Suppressor macrophage (primary cell): Measurements from ENCODE around the gene BZW2.
"Not testable (repeated sequence)": the region's sequence is repeated elsewhere in the genome, so short reads cannot be mapped to it uniquely, and the experiment has no call there.

ENCODE experiments used
- DNase-seq, 4 experiments: peaks; one replicate each; pipeline ENCODE4 v3.0.0-alpha.2; 2020 to 2022

BZW2 gene

DNA sequence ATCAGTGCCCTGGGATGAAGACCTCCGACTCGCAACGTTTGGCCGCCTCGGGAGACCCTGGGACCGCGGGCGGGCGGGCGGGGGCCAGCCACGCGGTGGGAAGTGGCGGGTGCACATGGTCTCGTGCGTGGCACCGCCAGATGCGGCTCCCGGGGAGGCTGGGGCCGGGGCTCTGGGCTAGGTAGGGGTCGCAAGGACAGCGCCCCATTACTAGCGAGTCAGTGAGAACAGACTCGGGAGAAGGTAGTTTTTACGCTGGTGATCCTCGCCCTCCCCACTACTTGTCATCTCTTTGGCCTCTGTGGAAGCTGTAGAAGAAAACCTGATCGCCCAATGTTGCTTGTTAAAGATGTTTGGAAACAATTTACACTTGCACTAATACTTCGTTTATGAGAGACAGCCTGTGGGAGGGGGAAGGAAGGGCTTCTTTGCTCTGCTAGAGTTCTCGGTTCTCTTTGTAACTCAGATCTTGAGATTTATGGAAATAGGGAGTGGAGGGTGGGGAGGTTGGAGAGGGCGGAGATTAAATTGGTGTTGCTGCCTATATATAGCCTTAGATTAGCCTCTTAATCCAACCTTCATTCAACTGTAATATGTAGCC lies 591 bp downstream of the BZW2 start:
- peak in 3 of 4 experiments; percentile 19 to 45 (median 30) for DNase-seq

DNA sequence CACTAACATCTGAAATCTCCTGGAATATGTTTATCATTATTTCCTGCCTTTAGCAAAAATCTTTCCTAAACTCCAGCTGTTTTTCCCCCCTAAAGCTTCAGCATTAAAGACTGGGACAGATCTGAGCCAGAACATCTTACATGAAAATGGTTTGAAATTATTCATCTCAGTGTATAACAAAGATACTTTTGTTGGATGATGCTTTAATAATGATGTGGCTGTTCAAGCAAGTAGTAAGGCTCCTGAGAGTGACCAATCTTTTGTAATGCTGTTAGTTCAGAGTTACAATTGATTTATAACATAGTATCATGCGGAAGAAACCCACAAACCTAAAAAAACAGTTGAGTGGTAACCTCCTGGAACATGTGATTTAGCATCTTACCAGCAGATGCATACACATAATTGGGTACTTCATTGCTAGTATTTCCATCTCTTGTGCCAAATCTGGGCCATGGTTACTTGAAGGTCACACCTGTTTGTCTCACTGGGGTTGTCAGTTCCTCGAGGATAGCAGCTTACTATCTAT lies 1.5 kb downstream of the BZW2 start:
- DNase-seq: no peak

DNA sequence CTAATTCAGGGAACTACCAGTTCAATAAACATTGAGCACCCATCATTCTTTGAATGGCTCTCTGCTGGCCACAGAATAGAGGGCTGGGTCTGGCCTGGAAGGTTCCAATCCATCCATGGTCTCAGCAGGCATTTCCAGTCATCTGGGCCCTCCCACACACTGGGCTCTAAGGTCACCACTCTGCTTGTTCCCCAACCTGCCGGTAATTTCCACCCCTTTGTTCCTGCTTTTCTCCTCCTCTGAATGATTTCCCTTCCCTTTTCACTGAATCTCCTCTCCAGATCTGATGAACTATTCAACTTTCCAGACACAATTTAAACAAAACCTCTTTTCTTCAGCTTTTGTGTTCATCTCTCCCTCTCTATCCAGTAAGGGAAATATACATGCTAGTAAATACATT lies 2.6 kb downstream of the BZW2 start:
- peak; percentile 42 to 66 (median 65) for DNase-seq

DNA sequence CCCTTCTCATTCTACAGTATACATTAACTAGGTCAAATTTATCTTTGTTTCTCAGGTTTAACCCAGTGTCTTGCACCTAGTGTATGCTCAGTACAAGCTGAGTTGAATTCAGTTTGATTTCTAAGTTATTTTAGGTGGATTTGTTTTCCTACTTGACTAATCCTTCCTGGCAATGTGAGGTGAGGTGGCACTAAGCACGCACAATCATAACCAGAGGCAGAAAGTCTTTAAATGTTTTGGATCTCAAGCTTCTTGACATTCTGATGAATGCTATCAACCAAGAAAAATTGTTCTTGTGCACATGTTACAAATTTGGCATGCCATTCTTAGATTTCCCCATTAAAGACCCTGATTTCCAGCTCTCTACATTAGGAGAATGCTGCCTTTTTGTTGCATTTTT lies 3.2 kb downstream of the BZW2 start:
- no peak for DNase-seq

DNA sequence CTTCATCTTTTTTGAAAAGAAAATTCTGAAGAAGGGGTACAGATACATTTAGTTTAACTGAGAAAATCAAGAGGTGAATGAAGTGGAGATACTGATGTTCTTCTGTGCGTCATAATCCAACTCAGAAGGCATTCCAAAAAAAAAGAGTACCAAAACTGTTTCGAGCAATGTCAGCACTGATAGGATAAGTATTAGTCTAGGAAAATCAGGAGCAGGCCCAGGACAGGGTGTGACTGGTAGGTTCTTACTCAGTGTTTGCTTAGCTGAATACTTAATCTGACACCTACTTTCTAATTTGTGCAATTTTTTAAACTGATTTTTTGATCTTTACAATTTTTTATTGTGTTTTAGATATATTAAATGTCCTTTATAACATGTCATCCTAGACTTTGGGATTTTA lies 4.3 kb downstream of the BZW2 start:
- DNase-seq: no peak

DNA sequence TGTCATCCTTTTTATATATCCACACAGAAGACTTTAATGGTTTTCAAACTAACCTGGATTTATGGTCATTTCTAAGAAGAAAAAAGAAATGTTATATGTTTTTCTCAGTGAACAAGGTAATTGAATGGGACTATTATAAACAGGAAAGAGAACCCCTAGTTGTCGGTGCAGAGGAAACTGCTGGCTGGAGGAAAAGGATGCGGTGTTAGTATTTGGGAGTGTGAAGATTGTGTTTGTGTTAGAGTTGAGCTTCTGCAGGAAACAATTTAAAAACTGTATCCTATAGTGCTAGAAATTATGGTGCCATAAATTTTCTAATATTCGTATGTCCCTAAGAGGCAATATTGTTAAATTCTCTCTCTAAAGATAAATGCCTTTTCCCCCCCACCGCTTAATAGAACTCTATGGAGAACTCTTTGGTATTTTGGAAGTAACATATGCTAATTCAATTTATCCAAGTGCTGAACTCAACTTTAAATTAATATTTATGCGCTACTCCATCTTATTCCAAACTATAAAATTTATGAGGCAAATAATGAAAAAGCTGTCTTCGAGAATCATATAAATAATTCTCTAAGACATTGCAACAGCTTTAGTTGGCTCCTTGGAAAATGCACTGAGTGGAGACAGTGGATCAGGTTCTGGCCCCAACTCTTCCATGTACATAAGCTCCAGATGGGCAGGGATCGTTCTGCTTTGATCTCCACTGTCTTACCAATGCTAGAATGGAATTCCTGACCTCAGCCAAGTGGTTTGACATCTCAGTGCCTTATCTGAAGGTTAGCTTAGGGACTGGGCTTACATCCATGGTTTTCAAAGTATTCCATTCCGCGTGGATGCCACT lies 5.6 kb downstream of the BZW2 start:
- no peak for DNase-seq

DNA sequence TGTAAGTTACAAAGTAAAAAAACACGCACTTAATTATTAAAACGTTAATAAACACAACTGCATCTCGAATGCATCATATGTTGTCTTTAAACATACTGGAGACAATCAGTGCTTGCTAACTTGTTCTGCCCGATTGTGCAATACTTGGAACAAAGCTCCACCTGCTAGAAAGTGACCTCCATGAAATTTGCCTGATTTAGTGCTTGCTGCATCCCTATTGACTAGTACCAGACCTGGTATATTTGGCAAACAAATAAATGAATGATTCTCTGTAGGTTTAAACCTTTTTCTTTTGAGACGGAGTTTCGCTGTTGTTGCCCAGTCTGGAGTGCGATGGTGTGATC lies 6.2 kb downstream of the BZW2 start:
- no peak for DNase-seq

DNA sequence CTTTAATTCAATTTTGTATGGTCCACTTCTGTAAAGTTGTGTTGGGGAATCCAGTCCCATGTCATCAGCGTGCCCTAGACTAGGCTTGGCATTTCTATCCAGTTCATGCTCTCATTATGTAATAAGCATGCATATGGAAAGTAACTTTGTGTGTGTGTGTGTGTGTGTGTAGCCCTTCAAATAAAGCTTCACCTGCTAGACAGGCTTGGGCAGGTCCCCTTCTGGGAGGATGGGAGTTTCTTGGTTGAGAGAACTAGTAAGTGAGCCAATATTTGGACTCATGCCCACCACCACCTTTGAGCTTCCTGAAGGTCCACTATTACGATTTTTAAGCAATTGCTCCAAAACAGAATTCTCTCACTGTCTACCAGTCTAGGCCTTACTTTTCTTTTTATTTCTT lies 6.9 kb downstream of the BZW2 start:
- no peak for DNase-seq

DNA sequence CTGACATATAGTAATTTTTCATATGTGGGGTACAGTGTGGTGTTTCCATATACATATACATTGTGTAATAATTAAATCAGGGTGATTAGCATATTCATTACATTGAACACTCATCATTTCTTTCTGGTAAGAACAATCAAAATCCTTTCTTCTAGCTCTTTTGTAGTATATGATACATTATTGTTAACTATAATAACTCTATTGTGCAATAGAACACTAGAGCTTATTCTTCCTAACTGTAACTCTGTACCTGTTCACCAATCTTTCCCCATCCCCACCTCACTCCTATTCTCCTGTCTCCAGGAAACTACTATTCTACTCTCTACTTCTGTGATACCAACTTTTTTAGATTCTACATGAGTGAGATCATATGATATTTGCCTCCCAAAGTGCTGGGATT lies 9.4 kb downstream of the BZW2 start:
- DNase-seq: no peak

DNA sequence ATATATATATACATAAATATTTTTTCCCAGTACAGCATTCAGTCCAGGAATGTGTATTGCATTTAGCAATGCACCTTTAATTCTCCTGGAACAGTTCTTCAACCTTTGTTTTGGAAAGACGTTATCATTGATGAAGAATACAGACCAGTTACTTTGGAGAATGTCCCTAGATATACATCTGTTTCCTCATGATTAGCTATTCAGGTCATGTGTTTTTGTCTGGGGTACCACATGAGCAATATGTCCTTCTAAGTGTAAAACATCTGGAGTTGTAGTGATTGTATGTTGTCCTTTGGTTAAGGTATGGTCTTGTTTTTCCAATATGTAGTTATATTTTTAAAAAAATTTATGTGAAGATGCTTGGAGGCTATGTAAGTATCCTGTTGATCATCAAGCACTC lies 10.2 kb downstream of the BZW2 start:
- no peak for DNase-seq

DNA sequence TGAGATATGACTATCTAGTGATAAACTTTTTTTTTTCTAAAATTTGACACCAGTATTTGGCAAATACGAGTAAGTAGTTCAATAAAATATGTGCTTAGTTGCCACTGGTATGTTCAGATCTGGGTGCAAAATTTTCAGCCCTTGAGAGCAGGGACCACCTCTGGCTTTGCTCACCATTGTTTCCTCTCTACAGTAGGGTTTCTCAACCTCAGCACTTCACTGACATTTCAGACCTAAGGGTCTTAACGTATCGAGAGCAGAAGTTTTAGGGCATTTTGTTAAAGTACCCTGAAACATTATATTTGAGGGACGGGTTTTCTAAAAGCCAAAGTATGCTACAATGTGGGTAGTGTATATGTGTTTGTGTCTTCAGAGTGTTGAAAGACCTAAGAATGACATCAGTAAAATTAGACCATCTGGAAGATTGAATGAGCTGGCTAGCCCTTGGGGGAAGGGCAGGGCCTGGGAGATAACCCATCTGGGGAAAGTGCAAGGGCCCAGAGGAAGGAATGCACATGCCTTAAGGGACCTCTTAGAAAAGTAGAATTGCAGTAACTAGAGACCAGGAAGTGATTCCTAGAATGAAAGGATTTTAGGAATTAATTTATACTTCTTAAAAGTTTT lies 11.8 kb downstream of the BZW2 start:
- DNase-seq: peak in 3 of 4 experiments; percentile 27 to 47 (median 45)

DNA sequence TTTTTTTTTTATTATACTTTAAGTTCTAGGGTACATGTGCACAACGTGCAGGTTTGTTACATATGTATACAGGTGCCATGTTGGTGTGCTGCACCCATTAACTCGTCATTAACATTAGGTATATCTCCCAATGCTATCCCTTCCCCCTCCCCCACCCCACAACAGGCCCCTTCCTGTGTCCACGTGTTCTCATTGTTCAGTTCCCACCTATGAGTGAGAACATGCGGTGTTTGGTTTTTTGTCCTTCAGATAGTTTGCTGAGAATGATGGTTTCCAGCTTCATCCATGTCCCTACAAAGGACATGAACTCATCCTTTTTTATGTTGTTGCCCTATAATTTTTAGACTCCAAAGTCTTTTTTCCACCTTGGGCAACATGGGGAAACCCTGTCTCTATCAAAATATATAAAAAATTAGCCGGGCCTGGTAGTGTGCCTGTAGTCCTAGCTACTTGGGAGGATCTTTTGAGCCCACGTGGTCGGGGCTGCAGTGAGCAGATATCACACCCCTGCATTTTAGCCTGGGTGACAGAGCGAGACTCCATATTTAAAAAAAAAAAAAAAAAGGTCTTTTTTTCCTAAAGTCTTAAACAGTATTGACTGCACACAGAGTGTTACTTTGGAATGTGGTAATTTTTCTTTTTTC lies 14.0 kb downstream of the BZW2 start:
- not testable (repeated sequence) for DNase-seq

DNA sequence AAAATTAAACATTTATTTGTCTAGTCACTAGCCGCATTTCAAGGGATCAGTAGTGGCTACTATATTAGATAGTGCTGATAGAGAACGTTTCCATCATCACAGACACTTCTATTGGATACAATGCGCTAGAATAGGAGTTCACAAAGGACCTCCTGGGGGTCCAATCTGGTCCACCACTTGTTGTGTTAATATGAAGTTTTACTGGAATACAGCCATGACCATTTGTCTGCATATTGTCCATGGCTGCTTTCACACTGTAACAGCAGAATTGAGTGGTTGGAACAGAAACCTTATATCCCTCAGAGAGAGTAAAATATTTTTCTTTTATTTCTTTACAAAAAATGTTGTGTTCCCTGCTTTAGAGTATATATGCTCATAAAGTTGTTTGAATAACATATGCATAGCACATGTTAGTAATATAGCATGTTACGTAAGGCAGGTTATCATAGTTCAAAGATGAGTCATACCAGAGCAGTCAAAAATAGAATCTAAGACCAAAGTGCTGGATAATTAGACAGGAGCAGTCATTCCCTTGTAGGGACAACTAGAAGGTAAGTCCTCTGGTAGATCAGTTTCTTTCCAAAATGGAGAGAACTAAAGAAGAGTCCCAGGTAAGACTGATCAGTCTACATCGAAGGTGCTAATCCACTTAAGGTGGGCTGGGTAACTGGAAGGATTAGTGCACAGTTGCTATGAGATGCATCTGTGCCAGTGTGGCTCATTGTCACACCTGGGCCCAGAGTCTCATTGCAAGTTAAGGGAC lies 14.9 kb downstream of the BZW2 start:
- peak; percentile 6 to 77 (median 34) for DNase-seq

DNA sequence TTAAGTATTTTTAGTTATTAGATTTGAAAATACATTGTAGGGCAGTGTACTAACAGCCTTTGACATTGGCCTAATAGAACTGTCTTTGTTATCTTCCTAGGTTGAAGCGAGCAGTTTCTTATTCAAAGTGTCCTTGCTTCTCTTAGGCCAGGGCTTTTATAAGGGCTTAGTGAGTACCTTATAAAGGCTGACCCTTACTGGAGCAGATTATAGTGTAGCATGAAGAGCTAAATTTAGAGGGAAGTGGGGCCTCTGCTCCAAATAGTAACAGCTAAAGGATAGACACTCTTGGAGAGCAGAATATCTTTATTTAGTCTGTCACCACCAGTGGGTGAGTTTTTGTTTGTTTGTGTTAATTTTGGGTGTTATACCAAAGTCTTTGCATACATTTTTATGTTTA lies 15.9 kb downstream of the BZW2 start:
- DNase-seq: no peak

DNA sequence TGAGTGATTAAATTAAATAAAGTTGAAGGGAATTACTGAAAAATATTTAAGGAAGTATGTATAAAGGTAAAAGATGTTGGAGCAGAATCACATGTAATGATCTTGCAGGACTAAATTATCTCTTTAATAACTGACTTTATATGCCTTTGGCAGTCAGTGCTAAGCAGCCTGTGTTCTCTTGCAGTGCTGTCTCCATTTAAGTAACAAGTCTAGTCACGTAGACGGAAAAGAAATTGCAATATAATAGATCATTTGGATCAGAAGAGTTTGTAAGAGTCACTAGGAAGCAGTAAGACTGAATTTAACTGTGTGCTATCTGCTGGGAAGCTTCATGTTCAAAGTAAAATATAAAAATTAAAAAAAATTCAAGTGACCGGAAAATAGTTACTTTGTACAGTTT lies 21.4 kb downstream of the BZW2 start:
- DNase-seq: no peak

DNA sequence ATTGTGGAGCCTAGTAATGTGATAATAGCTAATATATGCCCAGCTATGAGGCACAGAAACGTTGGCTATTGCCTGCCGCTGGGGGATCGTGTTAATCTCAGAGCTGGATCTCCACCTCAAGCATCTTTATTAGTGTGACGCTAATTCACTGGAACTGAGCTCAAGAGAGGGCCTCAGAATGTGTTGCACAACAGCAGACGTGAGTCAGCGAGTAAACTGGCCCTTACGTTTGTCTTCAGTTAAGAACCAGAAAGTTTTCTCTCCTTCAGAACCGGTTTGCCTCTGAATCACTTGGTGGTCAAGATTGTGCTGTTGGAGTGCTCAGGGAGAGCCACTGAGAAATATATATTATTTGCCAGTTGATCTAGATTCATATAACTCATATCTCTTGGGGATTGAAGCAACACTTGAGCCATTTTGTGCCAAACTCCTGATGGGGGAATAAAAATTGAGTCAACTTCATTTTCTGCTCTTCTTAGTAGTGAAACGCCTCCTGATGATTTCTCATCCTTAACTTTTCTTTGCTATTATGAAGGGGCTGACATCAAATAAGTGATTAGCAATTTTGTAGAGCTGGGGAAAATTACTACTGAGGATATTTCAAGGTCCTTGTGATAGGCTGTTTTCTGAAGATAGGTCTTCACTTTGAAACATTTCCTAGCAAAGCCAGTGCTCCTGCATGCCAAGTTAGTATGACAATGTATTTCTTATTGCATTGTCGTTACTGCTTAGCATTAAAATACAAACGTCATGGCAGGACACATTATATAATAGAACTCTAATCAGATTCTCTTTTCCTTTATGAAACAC lies 22.3 kb downstream of the BZW2 start:
- DNase-seq: peak; percentile 76 to 86 (median 77)

DNA sequence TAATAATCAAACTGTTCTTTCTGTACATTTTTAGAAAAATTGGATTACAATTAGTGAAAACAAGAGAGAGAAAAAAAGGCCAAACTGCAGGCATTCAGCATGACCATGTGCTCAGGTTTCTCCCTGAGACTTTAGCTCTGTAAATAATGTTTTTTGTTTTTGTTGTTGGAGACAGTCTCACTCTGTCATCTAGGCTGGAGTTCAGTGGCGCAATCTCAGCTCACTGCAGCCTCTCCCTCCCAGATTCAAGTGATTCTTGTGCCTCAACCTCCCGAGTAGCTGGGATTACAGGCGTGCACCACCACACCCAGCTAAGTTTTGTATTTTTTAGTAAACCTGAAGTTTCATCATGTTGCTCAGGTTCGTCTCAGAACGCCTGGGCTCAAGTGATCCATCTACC lies 23.0 kb downstream of the BZW2 start:
- DNase-seq: peak in 2 of 4 experiments; percentile 27 to 45

DNA sequence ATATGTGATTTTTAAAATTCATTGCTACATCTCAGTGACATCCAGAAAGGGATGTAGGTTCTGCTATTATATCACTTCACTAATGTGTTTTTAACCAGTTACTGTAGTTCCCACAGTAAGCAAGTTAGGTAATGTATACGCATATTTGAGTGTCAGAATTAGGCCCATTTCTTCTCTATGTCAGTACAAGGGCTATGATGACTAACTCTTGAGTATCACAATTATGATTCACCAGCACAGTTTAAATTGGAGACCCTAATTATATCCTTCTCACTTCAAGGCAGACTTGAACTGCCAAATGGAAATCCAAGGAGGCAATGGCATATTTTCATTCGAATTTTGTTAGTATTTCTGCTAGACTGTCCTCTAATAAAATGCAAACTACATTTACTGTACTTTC lies 23.6 kb downstream of the BZW2 start:
- peak in 1 of 4 experiments; percentile 28 for DNase-seq

DNA sequence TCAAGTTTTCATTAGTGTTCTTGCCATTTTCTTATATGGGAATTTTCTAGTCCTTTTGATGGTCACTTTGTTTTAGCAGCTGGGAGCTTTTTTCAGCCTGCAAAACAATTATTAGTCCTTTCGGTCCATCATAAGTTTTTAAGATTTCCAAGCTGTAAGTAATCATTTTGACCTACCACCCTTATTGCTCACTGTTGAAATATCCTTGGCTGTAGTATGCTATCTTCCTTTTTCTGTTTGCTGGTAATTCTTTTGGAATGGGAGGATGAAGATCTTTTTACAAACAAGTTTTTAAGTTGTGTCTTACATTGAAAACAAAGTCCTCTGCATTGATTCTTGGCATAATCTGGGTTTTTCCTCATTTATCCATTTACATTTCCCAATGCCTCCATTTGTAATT lies 24.0 kb downstream of the BZW2 start:
- no peak for DNase-seq

DNA sequence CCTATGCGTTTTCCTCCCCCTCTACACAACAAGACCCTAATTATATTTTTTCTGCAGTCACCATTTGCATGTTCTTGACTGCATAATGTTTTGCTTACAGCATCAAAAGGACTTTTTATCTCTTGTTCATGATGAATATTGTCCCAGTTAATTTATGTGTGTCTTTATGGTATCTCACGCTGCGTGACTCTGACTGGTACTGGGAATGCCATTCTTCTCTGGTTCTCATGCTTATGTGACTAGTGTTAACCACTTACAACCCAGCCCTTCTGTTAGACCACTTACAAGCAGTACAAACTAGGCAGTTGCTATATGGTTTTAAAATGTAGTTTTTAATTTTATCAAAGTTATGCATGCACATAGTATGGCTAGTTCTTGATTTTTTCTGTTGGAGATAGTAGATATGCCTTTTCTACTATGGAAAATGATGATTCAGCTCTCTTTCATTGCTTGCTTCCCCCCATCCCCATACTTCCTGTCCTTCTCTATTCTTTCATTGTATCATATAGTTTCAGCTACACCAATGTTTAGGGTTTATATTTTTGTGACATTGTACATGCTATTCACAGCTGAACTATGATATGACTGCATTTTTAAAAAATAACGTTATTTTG lies 24.9 kb downstream of the BZW2 start:
- DNase-seq: no peak

DNA sequence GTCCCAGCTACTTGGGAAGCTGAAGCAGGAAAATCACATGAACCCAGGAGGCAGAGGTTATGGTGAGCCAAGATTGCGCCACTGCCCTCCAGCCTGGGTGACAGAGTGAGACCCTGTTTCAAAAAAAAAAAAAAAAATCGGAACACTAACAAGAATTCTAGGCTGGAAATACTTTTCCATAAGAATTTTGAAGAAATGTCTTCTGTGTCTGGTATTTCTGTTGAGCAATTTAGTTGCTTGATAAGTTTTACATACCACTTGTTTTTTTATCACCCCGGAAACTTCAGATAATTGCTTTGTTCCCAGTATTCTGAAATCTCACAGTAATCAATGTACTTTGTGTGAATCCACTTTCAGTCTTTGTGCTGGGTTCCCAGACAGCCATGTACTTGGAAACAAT lies 25.8 kb downstream of the BZW2 start:
- no peak for DNase-seq
